K562 (cell line): Measurements from ENCODE around the gene JSRP1. TPM values are rescaled to one million over a fixed set of nuclear protein-coding genes. Genes with fewer than 3 reads are reported as not detected.

ENCODE experiments used
- ARID3A ChIP-seq: IDR thresholded peaks from 2 replicates; pipeline ENCODE4 v1.6.1; 2012; ENCODE audit warnings: low read depth, low read length, improper control_type of control experiment, borderline replicate concordance
- ARID3B ChIP-seq: fragments of 250-450 bp; sonication (Bioruptor Pico); IDR thresholded peaks from 2 replicates; pipeline ENCODE4 v1.4.0; 2020; ENCODE audit warnings: borderline replicate concordance
- ASH1L ChIP-seq: fragments of 450-650 bp; IDR thresholded peaks from 2 replicates; pipeline ENCODE4 v1.6.1; 2018; ENCODE audit warnings: borderline replicate concordance, mild to moderate bottlenecking, low read depth; ENCODE audit not compliant: partially characterized antibody
- BCOR ChIP-seq: fragments of 450-650 bp; IDR thresholded peaks from 2 replicates; pipeline ENCODE4 v1.6.1; 2016
- C11orf30 ChIP-seq: fragments of 450-650 bp; IDR thresholded peaks from 2 replicates; pipeline ENCODE4 v1.6.1; 2016; ENCODE audit warnings: low read depth, mild to moderate bottlenecking
- CEBPB ChIP-seq: fragments of 450-650 bp; IDR thresholded peaks from 2 replicates; pipeline ENCODE4 v1.6.1; 2016; ENCODE audit warnings: missing genetic modification characterization, missing compliant biosample characterization
- ESRRA ChIP-seq: fragments of 450-650 bp; IDR thresholded peaks from 2 replicates; pipeline ENCODE4 v1.6.1; 2014; ENCODE audit warnings: low read depth, mild to moderate bottlenecking, moderate library complexity, borderline replicate concordance
- HLTF ChIP-seq: fragments of 450-650 bp; IDR thresholded peaks from 2 replicates; pipeline ENCODE4 v1.6.1; 2016
- ILF3 ChIP-seq: fragments of 450-650 bp; IDR thresholded peaks from 2 replicates; pipeline ENCODE4 v1.6.1; 2018; ENCODE audit warnings: antibody characterized with exemption, mild to moderate bottlenecking, moderate library complexity, borderline replicate concordance
- IRF9 ChIP-seq: fragments of 450-650 bp; IDR thresholded peaks from 2 replicates; pipeline ENCODE4 v1.6.1; 2016; ENCODE audit warnings: missing biosample characterization, missing genetic modification characterization
- KDM1A ChIP-seq, 2 experiments: fragments of 450-650 bp; IDR thresholded peaks; 2 replicates each; pipeline ENCODE4 v1.6.1; 2016; ENCODE audit warnings: mild to moderate bottlenecking in 2 of 2
- MLLT1 ChIP-seq, 2 experiments: fragments of 450-650 bp; IDR thresholded peaks; 2 replicates each; pipeline ENCODE4 v1.6.1; 2016
- NFATC3 ChIP-seq: fragments of 450-650 bp; IDR thresholded peaks from 2 replicates; pipeline ENCODE4 v1.6.1; 2017; ENCODE audit warnings: mild to moderate bottlenecking
- NFRKB ChIP-seq: fragments of 450-650 bp; IDR thresholded peaks from 2 replicates; pipeline ENCODE4 v1.6.1; 2016; ENCODE audit warnings: low read depth
- NR1H2 ChIP-seq: sonication (generic); formaldehyde crosslinking; IDR thresholded peaks from 2 replicates; pipeline ENCODE4 v1.4.0; 2020; ENCODE audit warnings: mild to moderate bottlenecking, missing genetic modification reagents
- PHB2 ChIP-seq: fragments of 450-650 bp; IDR thresholded peaks from 2 replicates; pipeline ENCODE4 v1.6.1; 2017; ENCODE audit warnings: low read depth
- SIN3A ChIP-seq, 2 experiments: fragments of 150-350 bp in 1 of 2; IDR thresholded peaks; 2 replicates each; pipeline ENCODE4 v1.6.1; 2011 to 2016; ENCODE audit warnings: borderline replicate concordance in 2 of 2, low read depth in 2 of 2, low read length in 2 of 2, mild to moderate bottlenecking in 2 of 2, moderate library complexity in 2 of 2; ENCODE audit not compliant: control insufficient read depth in 1 of 2
- TCF7 ChIP-seq: sonication (generic); IDR thresholded peaks from 2 replicates; pipeline ENCODE4 v1.6.1; 2016; ENCODE audit warnings: antibody characterized with exemption, borderline replicate concordance
- TEAD4 ChIP-seq, 2 experiments: sonication (generic) in 1 of 2; formaldehyde crosslinking in 1 of 2; IDR thresholded peaks; 2 replicates each; pipeline versions ENCODE4 v1.6.1 to v1.8.0; 2012 to 2022; ENCODE audit warnings: borderline replicate concordance in 1 of 2, inconsistent platforms in 1 of 2, low read length in 1 of 2, mild to moderate bottlenecking in 1 of 2, missing genetic modification reagents in 1 of 2
- ZBTB17 ChIP-seq: fragments of 450-650 bp; formaldehyde crosslinking; IDR thresholded peaks from 2 replicates; pipeline ENCODE4 v1.4.0; 2020; ENCODE audit warnings: mild to moderate bottlenecking
- ZFP36 ChIP-seq: fragments of 150-350 bp; IDR thresholded peaks from 2 replicates; pipeline ENCODE4 v1.6.1; 2018; ENCODE audit warnings: low read length, low read depth; ENCODE audit not compliant: partially characterized antibody
- ZNF134 ChIP-seq: fragments of 250-450 bp; sonication (Bioruptor Pico); conservative IDR thresholded peaks from 2 replicates; pipeline ENCODE4 v1.4.0; 2020
- polyA plus RNA-seq, 8 experiments: library from polyadenylated mRNA; depleted of rRNA in 4 of 8; stranded (reverse) in 5 of 8; unstranded in 3 of 8; fragments of >200 nt; fragmentation: Nextera tagmentation in 2 of 8; fragmentation: Illumina TruSeq in 1 of 8; extraction: Ambion mirVana in 2 of 8; extraction: Trizol in 1 of 8; gene quantifications; 2 replicates each; pipeline versions ENCODE4 v1.2.1 to v1.2.3, GENCODE V29; 2011 to 2014; ENCODE audit warnings: inconsistent platforms in 1 of 8, missing spikeins in 1 of 8
- total RNA-seq, 7 experiments: library from RNA; depleted of rRNA in 6 of 7; stranded (reverse); fragments of >200 nt in 6 of 7; fragmentation: Illumina TruSeq in 2 of 7; extraction: Trizol in 2 of 7; gene quantifications; 2 replicates each; pipeline versions ENCODE4 v1.2.1 to v1.2.3, GENCODE V29; 2011 to 2021; ENCODE audit warnings: low replicate concordance in 1 of 7

Gene JSRP1
- total and polyA plus RNA-seq, 9 of the 15 experiments (the other 6 are each of a cell fraction or from before 2014, with no cell fraction given), result 0.08 to 1.2 (median 0.51) TPM; not detected in 4

- TF ChIP-seq SIN3A (IDR thresholded peaks at IDR 0.05; ENCODE audit: borderline replicate concordance in 2 of 2, control insufficient read depth in 1 of 2, low read depth in 2 of 2, low read length in 2 of 2) (peak; percentile 11 to 31; a peak in 2 of 4 replicates), TCF7 (no peak), NFRKB (peak; percentile 23; the same call in 1 of the 2 replicates), NFATC3 (peak; percentile 89), CEBPB (tag) (peak; percentile 56), ZBTB17 (CRISPR knock-in tag) (no peak), KDM1A (IDR thresholded peaks at IDR 0.05) (peak in 1 of 2 experiments; percentile 11; a peak in 1 of 4 replicates), IRF9 (tag) (no peak), ARID3B (CRISPR knock-in tag) (no peak), ASH1L (no peak), HLTF (no peak), PHB2 (no peak), ESRRA (no peak), ZFP36 (no peak), ZNF134 (CRISPR knock-in tag) (no peak), BCOR (peak; percentile 93), ILF3 (no peak), ARID3A (no peak), MLLT1 (IDR thresholded peaks at IDR 0.05) (no peak), C11orf30 (no peak), NR1H2 (CRISPR knock-in tag) (0 out of 2 replicates have a peak, but pooled peaks have one; percentile 68), TEAD4 (IDR thresholded peaks at IDR 0.05; ENCODE audit: low read length) (no peak), TEAD4 (CRISPR knock-in tag; IDR thresholded peaks at IDR 0.05; ENCODE audit: borderline replicate concordance) (0 out of 2 replicates have a peak, but pooled peaks have one; percentile 36)
These were observed 19.0 kb downstream of the JSRP1 start (continued) for GRCh38 chr19:2237051-2237868.
